GM18507 (cell line): Measurements from ENCODE around the gene CLEC16A.

Experiments
- DNase-seq: peaks from one replicate; pipeline ENCODE4 v3.0.0; 2011; ENCODE audit warnings: low read depth; ENCODE audit not compliant: insufficient read length; ENCODE audit errors: extremely low spot score
- FAIRE-seq: peaks from 2 replicates; lab custom pipeline; 2011; peaks lifted over from hg19 to GRCh38; lab: Jason Lieb, UNC

The CLEC16A gene

GRCh38 chr16:11049396-11050059 lies 105.2 kb downstream of the CLEC16A start:
- DNase-seq, result no peak
- FAIRE-seq, result no peak

GRCh38 chr16:11050536-11050935 lies 106.2 kb downstream of the CLEC16A start:
- FAIRE-seq (no peak), DNase-seq (no peak)

DNA sequence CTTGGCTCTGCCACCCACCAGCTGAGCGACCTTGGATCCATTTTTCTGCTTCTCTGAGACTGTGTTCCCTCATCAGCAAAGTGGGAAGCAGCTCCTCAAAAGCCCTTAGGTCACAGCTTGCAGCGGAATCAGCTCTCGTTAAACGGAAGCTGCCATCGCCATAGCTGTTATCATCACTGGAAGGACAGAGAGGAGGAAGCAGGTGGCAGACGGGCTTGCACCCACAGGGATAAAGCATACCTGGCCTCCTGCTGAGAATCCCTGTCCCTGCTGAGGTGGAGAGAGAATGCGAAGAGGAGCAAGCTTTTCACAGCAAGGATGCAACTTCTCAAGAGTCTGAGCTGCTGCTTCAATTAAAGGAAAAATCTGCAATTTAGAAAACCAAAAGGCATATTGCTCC lies 106.6 kb downstream of the CLEC16A start:
- FAIRE-seq (no peak), DNase-seq (no peak)

GRCh38 chr16:11051430-11051829 lies 107.1 kb downstream of the CLEC16A start:
- DNase-seq (no peak), FAIRE-seq (no peak)

GRCh38 chr16:11051879-11052808 lies 107.8 kb downstream of the CLEC16A start:
- DNase-seq (peak; percentile 56), FAIRE-seq (peak; percentile 94)

GRCh38 chr16:11053916-11054460 lies 109.6 kb downstream of the CLEC16A start:
- no peak for FAIRE-seq

GRCh38 chr16:11056090-11056992 lies 112.0 kb downstream of the CLEC16A start:
- FAIRE-seq (no peak), DNase-seq (no peak)

More at GRCh38 chr16:11053916-11054460, 109.6 kb downstream of the CLEC16A start:
- no peak for DNase-seq

DNA sequence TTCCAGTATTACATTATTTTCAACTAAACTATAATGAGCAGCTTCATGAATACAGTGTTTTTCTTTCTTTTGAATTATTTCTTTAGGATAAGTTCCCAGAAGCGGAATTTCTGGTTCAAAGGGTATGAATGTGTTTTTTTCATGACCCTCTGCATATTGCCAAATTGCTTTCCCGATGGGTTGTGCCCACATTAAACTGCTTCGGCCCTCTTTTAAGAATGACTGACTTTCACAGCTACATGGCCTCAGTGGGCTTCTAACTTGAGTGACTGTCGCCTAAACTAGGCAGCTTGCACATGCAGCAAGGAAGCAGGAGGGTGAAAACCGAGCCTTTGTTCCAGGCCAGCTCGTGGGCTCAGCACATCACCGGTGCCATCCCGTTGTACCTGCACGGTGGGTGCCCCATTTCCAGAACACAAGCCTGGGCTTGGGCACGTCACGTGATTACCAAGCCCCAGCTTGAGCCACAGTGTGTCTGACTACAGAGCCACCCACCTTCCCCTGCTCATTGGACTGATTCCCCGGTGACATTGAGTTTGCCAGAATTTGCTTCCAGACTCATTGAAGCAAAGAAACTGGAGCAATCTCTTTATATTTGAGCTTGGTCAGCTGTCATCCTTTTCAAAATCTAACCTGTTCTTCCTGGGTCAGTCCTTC lies 112.8 kb downstream of the CLEC16A start:
- FAIRE-seq (no peak), DNase-seq (no peak)

DNA sequence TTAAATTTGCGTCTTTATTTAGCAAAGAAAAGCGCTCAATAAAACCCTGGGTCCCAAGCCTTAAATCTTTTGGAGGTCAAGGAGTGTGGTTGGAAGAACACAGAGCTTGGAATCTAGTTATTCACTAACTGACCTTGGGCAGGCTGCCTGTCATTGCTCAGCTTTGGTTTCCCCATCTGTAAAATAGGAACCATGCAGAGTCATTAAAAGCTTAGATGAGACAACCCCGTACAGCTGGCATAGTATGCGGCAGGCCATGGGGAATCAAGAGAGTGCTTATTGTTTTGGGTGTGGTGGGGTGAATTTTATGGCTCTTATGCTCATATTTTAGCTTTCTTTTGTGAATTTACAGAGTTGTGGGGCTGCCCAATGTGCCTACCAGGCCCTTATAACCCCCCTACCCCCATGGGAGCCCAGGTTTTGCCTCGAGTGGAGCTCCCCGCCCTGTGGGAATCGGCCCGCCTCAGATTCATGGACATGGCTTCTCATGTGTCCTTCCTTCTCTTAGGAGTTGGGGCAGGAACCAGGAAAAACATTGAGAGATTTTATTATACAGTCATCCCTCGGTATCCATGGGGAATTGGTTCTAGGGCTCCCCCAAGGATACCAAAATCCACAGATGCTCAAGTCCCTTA lies 113.5 kb downstream of the CLEC16A start:
- FAIRE-seq (no peak), DNase-seq (no peak)

- FAIRE-seq (no peak), DNase-seq (no peak)
Measured at GRCh38 chr16:11058832-11059231, 114.5 kb downstream of the CLEC16A start.

DNA sequence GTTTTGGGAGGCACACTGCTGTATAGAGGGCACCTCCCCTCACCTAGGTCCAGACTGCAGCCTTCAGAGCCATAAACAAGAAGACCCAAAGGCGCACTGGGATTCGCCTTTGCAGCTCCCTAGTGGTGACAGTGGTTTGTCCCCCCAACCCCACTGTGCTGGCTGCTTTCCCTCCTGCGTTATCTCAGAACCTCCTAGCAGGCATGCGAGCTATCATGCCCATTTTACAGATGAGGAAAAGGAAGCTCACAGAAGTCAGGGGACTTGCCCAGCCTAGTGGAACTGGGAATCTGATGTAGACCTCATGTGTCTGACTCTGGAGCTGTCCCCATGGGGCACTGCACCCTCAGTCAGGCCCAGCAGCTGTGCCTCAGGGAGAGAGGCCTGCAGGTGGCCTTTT lies 115.2 kb downstream of the CLEC16A start:
- DNase-seq (no peak), FAIRE-seq (no peak)

GRCh38 chr16:11060364-11060763 lies 116.0 kb downstream of the CLEC16A start:
- FAIRE-seq, result no peak
- DNase-seq, result no peak

GRCh38 chr16:11060842-11061241 lies 116.5 kb downstream of the CLEC16A start:
- FAIRE-seq, result no peak
- DNase-seq, result no peak

- FAIRE-seq, result no peak
- no peak for DNase-seq
Measured at GRCh38 chr16:11061629-11062270, 117.4 kb downstream of the CLEC16A start.

- FAIRE-seq (no peak), DNase-seq (no peak)
Measured at GRCh38 chr16:11063448-11064201, 119.3 kb downstream of the CLEC16A start.

DNA sequence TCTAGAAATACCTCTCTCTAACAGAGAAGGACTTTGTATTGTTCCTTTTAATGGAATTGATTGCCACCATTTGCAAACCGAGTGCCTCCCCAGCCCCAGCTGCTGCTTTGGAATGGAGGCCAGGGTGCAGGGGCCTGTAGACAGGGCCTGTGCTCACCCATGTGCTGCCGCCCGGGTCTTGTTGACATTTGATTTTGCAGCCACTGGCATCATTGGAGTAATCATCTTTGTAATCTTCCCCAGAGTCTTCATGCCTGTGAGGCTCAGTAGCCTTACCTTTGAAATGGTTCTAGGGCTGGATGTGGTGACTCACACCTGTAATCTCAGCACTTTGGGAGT lies 119.8 kb downstream of the CLEC16A start:
- no peak for FAIRE-seq
- no peak for DNase-seq

DNA sequence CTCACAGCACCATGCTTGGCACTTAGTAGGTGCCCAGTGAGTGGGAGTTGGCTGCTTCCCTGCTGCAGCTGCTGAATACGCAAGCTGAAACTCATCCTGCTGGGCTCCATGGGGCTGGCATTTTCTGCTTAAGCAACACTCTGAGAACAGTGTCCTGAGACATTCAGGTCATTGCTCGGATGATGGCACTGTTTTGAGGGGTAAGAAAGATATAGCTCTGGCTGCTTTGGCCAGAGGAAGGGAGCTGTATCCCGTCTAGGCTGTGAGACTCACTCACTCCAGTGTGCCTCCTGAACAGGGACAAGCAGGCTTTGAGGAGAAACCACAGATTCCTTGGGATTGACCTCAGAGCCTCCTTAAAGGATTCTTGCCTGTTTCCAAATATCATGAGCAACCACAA lies 120.5 kb downstream of the CLEC16A start:
- DNase-seq, result no peak
- no peak for FAIRE-seq
